NCI-H146 (cell line): ENCODE results near the gene POU2F1.

Experiments used
- DNase-seq: peaks from one replicate; lab custom pipeline; 2025; lab: John Stamatoyannopoulos, UW

The POU2F1 gene

DNA sequence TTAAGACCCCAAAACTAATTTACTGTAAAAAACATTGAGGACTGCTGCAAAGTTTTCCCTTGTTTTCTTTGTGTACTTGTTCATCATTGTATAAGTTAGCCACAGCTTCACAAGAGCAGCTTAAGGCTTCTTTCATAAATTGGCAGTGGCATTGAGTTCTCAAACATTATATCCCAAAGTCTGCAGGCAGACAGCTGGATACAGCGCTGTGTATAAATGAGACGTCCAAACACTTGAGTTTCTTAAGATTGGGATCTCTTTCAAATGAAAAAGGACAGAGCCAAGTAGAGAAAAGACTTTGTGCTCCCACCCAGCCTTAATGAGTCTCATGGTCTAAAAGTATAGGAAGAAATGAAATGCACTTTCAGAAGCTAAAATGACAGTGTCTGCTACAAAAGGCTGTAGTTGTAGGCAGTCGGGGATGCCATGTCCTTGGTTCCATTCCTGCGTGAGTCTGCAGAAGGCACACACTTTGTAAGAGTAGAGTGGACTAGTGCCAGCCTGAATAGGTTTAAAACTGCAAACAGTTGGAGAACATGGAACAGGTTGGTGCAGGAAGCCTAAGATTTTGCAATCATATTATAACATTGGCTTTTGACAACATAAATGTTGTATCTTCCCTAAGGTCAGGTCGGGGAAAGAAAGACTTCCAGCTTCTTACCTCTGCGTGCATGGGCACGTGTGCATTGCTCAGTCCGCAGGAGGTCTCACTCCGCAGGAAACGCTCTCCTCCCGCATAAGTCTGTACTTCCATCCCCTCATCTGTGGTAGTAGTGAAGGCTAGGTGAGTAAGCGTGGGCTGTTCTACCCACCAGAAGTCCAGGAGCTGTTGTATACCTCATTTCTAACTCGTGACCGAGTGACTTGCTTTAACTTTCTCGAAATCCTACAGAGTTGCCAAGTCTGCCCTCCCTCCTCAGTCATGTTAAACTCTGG is 203.3 kb downstream of the POU2F1 start:
- no peak for DNase-seq

DNA sequence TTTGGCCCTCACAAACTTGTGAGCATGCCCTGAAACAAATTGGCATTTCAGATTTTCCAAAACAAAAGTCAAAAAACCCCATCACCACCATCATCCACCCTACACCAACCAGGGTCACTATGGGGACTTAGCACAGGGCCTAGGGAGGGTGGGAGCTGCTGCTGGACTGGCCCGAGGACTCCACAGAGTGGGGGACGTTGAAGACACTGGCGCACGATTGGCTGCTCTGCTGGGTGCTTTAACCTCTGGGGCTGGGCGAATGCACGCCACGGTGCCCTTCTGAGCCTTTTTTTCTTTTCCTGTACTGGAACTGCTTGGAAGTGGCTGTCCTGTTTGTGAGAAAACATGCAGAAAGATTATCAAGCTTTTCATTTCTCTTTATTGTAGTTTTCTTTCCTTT is 204.8 kb downstream of the POU2F1 start:
- DNase-seq: no peak

DNA sequence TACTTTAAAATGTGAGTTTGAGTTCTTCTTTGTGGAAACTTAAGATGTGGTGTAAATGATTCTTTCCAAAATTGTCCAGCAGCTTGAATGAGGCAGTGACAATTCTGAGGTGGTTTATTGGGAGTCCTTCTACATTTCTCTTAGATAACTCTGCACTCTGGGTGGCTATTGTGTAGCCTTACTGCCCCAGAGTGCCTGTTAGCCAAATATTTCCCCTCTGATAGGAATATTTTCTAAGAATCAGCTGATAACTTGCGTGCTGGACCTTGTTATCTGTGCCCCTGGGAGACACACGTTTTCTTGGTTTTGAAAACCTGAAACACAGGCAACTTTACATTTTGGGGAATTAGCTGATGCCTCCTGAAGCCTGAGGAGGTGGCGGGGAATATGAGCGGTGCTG is 206.0 kb downstream of the POU2F1 start:
- DNase-seq: no peak

DNA sequence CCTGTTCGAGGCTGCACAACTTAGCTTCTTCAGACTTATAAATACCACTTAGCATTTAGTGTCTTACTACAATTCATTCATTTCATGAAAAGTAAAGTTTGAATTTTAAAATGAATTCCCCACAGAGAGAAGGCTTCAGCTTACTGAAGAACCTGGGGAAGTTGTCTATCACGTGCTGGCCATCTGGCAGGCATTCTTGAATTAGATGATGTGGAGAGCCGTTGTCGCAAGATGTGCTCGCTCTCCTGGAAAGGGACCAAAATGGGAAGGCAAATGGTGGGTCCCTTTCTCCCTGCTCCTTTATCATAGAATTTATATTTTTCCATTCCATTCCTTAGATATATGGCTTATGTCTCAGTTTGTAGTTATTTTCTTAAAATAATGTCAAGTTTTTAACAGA is 207.2 kb downstream of the POU2F1 start:
- DNase-seq: no peak

DNA sequence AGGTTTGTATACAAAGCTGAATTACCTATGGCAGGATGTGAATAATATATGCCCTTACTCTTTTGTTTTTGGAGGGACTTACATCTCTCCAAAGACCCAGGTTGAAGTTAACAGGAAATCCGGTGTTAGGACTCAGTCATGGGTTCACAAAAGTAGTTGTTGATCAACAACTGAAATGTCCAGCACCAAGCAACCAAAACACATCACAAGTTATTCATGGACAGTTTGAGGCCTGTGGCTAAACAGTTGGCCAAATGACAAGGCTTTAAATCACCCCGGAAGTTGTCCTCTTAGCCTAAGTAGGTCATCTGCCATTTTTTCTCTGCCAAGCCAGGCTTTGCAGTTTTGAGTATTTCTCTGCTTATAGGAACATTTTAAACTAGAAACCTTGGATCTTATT is 207.7 kb downstream of the POU2F1 start:
- DNase-seq: no peak

DNA sequence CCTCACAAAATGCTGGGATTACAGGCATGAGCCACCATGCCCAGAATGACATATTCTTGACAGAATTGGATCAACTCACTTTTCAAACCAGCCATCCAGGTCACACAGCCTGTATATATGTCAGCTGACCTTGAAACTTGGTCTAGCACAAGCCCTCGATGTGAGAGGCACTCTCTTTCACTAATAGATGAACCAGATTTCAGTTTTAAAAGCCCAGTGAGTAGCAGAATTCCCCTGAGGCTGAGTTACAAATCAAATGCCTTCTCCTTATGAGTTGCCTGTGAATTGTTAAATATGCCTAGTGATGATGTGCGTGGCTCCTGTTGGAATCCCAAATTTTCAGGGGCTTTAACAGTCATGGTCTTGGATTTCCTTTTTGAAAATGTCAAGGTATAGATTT is 208.9 kb downstream of the POU2F1 start:
- no peak for DNase-seq

DNA sequence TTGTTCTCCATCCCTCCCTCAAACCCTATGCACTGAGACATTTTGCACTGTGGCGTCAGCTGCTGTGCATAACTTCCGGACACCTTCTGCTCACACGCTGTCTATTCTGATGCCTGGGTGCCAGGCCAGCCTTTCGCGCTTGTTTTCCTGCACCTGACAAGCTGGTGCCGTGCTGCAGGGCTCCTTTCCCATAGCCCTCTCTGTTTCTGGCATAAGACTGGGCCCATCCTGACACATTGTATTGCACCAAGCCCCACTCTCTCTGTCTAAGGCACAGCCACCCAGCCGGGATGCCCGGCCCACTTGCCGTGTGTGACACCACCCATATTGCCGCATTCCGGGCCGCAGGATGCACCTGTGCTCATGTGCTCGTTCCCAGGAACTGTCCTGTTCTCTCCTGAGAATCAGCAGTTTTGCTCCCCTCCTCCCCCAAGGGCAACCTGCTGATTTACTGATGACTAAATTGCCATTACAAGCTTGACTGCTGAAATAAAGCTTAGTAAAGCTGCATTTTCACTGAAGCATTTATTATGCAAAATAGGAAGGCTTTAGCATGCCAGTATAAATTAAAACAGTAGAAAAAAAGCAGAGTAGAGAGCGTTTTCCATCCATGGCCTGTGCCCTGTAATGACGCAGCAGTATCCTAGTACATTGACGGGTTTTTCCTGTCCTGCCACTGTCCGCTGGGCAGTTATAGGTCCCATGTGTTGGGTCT is 209.6 kb downstream of the POU2F1 start:
- DNase-seq: no peak

DNA sequence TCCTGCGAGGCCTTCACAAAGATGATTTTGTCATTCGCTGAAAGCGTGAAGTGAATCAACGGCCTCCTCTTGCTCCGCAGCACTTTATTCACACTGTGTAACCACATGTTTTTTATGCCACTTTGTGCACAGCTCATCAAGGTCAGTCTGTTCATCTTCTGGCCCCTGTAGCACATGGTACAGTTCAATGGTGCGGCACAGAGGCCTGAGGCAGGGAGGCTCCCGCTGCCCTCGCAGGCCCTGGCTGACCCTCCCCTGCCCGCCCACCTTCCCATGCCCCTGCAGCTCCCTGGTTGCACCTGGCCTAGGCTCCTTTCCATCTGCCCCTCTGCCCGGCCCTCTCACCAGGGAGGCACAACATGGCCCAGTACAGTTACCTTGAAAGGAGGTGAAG is 210.2 kb downstream of the POU2F1 start:
- no peak for DNase-seq

DNA sequence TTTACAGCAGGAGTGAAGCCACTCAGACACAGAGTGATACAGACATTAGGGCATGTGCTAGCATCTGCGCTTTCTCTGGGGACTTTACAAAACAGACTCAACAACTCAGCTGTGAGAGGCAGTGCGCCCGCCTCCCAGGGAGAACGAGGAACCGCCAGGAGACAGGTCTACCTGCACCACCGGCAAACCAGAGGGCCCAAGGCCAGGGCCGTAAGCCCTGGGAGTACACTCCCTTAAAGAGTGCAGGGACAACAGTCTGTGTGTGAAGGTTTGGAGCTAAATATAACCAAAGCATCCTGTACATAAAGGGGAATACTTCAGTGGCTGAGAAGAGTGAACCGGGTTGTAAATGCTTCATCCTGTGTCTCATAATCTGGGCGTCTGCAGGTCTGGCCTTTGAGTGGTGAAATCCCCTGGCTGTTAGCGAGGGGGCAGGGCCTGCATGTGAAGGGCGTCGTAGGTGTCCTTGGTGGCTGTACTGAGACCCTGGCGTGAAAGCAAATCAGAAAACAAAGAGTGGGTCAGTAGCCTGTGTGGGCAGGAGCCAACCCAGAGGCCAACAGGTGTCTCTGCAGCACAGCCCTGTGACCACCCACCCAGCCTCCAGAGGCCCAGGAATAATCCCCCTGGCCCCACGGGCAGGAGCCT is 210.7 kb downstream of the POU2F1 start:
- no peak for DNase-seq

DNA sequence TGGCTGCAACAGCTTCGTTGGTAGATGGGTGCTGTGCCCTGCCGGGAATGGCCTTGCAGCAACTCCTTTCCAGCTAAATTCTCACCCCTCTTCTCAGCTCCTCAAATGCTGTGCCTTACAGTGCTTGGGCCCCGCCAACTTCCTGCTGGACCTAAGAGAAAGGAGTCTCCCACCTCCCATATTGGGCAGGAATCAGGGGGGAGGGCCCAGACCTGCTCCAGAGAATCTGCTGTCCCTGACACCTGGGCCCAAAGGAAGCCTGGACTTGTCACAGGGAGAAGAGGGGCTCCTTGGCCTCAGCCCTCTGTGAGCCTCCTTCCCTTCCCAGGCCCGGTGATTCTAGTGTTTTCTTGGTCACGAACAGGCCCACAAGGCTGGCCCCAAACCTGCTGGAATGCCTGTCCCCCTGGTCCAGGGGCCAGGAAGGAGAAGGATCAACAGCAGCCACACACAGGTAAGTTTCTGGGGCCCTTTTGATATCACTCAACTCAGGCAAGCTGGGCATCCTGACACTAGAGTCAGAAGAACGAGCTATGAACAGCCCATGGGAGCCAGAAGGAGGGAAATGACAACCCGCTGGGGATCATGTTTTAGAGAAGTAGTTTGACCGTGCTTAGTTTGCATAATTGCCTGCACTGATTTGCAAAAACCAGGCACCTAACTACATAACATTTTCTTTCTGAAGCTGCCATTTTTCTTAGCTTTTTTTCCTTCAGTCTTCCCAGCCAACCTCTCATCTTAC is 211.4 kb downstream of the POU2F1 start:
- DNase-seq: no peak

DNA sequence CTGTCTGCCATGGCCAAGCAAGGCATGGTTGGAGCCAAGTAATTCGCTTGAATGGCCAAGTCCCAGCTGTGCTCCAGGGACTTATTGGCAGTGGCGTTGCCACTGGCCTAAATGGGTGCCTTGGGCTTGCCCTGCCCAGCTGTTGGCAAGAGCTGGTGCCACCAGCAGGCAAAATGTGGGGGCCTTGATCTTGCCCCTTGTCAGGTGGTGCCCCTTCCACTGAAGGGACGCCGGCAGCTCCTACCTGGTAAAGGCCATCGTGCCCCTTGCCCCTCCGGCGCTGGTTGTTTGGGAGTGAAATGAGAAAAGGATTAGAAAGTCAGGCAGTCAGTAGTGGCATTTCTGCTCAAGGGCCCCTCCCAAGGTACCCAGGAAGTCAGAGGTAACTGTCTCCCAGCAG is 212.1 kb downstream of the POU2F1 start:
- no peak for DNase-seq

DNA sequence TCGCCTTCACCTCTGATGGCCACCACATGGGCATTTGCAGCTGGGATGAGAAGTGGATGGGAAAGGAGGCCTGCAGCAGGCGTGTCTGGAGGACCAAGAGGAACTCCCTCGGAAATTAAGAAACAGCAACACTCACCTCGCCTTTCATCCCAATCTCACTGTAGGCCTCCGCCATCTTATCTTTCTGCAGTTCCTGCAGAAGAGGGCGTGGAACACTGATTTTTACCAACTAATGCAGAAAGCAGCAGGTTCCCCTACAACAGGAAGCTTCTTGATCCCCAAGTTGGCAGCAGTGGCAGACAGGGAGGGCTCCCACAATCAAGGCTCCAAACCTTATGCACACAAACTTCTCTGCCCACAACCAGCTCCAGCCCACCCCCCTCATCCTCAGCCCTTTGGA is 213.2 kb downstream of the POU2F1 start:
- DNase-seq: no peak

DNA sequence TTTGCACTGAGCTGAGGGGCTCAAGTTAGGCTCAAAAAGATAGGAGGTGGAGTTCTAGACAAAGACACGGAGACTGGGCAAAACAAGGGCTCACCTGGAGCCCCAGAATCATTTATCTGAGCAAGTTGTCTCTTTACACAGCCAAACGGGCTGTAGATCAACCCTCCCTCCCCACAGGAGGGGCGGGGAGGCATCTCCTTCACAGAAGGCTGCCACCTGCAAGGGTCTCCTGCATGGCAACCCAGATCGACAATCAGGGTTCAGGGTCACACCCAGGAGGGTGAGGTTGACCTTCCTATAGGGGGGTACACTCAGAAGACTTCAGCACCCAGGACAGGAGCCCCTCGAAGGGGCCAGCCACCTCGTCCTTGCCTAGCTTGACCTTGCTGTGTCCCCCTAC is 213.6 kb downstream of the POU2F1 start:
- DNase-seq: no peak

DNA sequence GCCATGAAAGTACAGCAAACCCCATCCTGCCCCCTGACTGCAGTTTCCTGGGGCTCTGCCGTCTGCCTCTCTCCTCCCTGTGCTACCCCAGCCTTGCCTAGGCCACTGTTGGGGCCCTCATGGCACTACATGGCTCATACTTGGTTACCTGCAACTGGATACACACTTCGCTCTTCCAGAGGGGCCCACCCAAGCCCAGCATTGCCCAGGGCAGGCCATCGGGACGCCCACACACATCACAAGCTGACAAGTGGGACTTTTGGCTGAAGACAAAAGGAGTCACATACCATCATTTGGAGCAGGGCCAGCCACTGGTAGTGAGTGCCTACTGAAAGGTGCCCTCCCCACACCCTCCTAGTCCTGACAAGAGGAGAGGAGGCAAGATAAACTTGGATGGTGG is 214.8 kb downstream of the POU2F1 start:
- DNase-seq: no peak

DNA sequence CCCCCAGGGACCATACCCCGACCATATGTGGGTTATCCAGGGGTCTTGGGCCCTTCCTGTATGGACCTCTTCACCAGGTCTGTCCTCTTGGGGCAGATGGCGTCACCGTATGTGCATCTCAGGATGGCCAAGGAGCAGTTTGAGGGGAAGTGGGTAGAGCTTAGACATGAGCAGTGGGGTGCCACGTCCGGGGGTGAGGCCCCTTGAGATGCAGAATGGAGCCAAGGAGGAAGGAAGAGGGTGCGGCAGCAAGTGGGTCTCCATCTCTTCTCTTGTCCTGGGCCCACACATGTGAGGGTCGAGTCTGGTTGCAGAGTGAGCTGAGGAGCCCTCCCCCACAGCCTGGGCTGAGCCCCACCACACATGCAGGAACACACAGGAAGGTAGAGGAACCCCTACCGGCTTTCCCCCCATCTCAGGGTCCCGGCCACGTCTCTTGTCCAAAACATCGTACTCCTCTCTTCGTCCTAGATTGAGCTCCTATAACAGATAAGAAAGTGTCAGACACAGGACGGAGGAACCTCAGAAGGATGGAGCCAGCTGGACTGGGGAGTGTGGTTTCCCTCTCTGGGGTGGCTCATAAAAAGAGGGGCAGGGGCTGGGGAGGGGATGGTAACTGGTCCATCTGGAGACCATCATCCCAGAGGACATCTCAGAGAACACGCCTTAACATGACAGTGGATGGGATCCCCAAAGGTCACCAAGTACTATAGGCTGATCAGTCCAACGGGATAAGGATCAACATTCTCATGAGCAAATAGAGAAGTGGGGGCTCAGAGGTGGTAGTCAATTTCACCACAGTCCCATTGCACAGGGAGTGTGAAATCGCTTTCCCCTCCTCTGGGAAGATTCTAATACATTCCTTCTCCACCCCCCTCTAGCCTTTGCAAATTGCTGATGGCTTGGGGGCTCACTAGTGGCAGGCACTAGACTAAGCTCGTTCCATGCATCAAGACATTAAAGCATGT is 217.8 kb downstream of the POU2F1 start:
- no peak for DNase-seq

DNA sequence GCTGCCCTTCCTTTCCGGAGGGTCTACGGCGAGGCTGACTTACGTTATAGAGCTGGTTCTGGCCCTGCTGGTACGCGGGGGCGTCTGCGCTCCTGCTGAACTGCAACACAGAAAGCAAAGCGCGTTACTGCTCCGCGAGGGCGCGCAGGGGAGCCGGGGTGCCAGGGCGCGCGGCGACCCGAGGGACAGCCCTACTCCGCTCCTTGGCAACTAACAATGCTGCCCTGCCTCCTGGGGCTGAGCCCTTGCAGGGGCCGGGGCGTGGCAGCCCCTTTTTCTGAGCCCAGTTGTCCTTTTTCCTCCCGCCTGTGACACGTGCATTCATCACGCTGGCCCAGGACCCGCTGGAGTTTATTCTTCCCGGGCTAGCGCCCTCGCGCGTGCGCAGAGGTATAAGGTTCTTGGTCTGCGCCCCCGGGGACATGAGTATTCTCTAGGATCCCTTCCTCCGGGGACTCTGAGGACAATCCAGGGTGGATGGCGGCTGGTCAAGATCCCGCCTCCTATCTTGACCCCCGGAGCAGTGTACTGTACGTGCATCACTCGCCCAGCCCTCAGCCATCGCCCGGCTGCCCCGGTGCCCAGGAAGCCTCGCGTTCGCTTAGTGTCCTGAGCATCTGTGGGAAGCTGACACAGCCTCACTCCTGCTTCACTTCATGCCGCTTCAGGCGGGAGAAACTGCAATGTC is 218.8 kb downstream of the POU2F1 start:
- DNase-seq: peak; percentile 68

DNA sequence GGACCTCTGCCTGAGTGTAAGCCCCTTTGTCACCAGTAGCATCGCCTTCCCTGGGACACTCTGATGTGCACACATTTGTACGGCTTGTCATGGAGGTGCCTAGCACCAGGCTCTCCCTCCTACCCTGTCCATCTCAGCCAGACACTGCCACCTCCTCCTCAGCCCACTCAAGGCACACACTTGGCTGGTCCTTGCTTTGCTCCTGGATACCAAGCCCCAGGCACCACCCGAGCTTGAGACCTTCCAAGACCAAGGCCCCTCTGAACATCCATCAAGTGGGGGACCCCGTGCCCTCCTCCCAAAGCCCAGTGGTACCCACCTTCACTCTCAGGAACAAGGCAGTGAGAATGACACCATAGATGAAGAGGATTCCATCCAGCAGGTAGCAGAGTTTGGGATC is 219.7 kb downstream of the POU2F1 start:
- no peak for DNase-seq

DNA sequence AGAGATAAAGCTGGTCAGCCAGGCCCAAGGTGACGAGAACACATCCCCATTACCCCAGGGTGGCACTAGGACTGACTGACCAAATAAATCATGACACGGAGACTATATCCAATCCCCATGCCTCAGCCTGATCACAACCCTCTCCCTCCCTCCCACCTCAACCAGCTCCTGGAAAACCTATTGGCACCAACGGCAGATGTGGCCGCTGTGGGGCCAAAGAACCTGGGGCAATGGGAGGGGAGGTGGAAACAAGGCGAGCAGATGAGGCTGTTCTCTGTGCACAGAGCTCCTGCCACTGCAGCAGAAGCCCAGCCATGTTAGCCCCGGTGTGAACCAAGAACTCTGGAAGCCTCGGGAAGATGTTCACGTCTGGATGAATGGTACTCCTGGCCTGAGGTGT is 220.1 kb downstream of the POU2F1 start:
- DNase-seq: no peak

DNA sequence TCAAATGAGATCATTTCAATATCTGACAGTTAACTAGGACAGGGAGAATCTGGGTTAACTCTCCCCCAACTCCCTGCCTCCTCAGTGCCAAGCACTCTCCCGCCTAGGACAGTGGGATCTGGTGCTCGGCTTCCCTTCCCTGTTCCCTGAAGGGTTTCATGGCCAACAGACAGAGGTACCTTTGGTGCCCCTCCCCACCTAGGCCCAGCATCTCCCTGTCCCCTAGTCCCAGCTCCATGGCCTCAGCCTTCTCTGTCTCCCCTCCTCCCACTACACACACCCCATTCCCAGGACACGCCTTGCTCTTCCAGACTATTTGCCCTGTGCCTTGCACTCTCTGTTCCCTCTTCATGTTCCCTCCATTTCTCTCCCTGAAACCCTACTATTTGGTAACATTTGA is 220.5 kb downstream of the POU2F1 start:
- no peak for DNase-seq

DNA sequence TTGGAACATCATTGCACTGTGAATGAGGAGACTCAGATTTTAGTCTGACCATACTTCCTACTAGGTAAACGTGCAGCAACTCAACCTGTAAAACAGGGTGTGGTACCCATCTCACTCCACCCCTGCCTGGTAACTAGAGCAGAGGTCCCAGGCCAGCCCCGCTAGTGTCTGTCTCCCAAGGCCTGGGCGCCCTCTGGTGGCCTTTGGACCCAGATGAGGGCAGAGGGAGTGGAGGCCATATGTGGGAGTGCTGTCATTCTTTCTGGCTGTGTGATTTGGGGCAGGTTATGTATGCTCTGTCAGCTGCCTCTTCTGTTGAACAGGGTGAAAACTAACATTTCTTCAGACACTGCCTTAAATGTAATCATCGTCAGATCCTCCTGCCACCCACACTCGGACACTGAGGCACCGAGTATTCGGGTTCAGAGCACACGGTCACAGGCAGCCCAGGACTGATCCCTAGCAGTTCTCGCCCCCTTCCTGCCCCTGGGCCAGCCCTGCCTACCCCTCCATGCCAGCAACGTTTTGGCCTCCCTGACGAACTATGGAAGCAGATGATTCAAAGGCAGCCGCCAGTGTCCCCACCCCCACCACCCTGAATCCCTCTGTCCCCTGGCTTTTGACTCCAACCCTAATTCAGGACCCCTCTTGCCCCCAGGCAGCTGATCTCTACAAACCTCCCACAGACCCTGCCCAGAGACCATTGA is 221.6 kb downstream of the POU2F1 start:
- peak; percentile 72 for DNase-seq
